RWPE1 (cell line): ENCODE data around the gene FRMD4A.
A peak's percentile ranks its signal among the peaks of the same experiment; 100 is the strongest.

Experiments used
- CTCF ChIA-PET: fragments of 350-600 bp; sonication (Branson Sonifier 250); formaldehyde crosslinking; extraction: SDS; loops from one replicate; lab custom pipeline; 2021; lab: Yijun Ruan, JAX
- POLR2A ChIA-PET: fragments of 400-600 bp; formaldehyde crosslinking; extraction: SDS; loops from one replicate; lab custom pipeline; 2020; ENCODE audit warnings: antibody characterized with exemption; ENCODE audit not compliant: low non-redundant PET; lab: Yijun Ruan, JAX
- DNase-seq: peaks from one replicate; pipeline ENCODE4 v3.0.0; 2012; ENCODE audit warnings: low spot score
- H3K27ac ChIP-seq: fragments of 450-650 bp; 2 replicates; pipeline ENCODE4 v1.5.1; 2017
- TF ChIP-seq, protein P1 (sequence below): fragments of 450-650 bp; conservative IDR thresholded peaks from 2 replicates; pipeline ENCODE4 v1.5.1; 2017; ENCODE audit warnings: low read depth, mild to moderate bottlenecking

Gene FRMD4A

DNA sequence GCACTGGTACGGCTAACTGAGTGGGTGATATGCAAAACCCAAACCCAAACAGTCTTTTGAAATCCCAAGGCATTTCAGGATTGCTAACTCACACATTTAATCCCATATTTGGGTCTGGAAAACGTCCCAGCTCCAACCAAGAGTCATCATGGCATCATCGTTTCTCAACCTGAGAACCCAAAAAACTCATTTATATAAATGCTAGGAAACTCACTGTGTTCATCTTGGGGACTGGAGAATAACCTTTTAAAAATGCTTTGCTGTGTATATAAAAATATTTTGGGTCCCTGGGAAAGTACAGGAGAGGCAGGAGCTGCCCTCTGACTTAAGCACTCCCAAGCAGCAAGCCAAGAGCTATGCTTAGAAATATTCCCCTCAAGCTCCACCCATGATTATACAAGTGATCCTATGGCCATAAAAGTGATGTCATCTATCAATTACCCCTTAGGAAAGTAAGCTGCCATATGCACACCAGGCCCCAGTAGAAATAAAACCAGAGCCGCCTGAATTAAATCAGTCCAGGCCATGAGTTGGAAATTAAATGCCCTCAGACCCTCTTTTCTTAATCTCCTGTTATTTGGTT, 352.1 kb downstream of the FRMD4A start:
- ChIA-PET POLR2A (interaction anchor here (0.6 kb wide), 1 partner anchor 1934 kb away, joined by 3 read pairs; no protein-coding TSS in a partner anchor), CTCF (no interaction called here)
- no peak overlapping the region for H3K27ac ChIP-seq

DNA sequence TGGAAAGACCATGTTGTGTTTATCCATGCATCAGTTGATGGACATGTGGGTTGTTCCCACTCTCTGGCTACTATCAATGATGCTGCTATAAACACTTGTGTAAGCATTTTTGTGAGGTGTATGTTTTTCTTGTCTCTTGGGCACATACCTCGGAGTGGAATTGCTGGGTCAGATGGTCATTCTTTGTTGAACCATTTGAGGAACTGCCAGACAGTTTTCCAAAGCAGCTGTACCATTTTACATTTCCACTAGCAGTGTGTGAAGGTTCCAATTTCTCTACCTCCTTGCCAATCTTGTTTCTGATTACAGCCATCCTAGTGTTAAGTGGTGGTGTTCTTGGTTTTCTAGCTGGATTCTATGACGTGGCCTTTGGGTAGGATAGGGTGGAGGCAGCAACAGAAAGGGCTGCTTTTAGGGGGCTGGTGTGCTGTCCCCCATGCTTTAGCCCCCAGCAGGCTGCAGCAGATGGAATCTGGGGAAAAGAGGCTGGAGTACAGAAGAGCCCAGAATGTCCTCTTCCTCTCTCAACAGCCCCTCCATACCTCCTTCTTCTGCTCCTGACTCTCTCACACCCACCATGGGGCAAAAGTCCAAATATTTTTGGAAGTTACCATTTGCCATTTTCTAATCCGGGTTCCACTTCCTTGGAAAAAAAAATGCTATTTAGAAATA, 352.7 kb downstream of the FRMD4A start:
- DNase-seq = no peak
- H3K27ac ChIP-seq = no peak overlapping the region
- CTCF ChIA-PET = no interaction called here
- POLR2A ChIA-PET = no interaction called here
- TF ChIP-seq, protein P1, sequence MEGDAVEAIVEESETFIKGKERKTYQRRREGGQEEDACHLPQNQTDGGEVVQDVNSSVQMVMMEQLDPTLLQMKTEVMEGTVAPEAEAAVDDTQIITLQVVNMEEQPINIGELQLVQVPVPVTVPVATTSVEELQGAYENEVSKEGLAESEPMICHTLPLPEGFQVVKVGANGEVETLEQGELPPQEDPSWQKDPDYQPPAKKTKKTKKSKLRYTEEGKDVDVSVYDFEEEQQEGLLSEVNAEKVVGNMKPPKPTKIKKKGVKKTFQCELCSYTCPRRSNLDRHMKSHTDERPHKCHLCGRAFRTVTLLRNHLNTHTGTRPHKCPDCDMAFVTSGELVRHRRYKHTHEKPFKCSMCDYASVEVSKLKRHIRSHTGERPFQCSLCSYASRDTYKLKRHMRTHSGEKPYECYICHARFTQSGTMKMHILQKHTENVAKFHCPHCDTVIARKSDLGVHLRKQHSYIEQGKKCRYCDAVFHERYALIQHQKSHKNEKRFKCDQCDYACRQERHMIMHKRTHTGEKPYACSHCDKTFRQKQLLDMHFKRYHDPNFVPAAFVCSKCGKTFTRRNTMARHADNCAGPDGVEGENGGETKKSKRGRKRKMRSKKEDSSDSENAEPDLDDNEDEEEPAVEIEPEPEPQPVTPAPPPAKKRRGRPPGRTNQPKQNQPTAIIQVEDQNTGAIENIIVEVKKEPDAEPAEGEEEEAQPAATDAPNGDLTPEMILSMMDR = no peak

More for the DNA sequence above, 352.1 kb downstream of the FRMD4A start:
- DNase-seq = peak; percentile 32
- TF ChIP-seq, protein P1 = no peak

DNA sequence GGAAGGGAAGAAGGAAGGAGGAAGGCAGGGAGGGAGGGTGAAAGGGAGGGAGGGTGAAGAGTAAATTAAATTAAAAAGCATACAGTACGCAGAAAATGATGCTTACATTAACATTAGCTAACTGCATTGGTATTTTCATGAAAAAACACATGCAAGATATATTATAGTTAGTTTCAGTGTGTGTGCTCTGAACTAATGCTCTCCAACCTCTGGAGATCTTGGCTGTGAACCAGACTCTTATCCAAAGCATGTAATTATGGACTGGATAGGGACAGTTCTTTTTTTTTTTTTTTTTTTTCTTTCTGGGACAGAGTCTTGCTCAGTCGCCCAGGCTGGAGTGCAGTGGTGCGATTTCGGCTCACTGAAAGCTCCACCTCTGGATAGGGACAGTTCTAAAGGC, 357.0 kb downstream of the FRMD4A start:
- TF ChIP-seq, protein P1 = no peak
- ChIA-PET POLR2A (no interaction called here), CTCF (interaction anchor here (0.8 kb wide), 1 partner anchor 382 kb away, joined by 4 read pairs; no protein-coding TSS in a partner anchor)
- no peak overlapping the region for H3K27ac ChIP-seq
- no peak for DNase-seq

DNA sequence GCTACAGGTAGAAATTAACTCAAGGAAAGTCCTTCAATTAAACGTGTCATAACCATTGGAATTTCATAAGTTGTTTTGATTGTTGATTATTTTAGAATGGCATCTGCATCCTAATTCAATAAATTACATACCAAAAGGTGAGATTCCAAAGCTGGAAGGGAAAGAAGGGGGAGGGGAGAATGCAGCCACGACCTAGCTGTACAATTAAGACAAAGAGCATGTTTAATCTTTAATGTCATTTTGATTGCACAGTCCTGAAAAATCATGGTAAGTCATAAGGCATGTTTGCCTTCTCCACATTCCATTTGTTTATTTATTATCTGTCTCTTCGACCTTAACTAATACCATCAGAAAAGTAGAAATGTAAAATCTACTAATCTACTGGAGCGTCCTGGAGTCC, 358.1 kb downstream of the FRMD4A start:
- POLR2A ChIA-PET = no interaction called here
- no peak for DNase-seq
- TF ChIP-seq, protein P1 = no peak
- H3K27ac ChIP-seq = no peak overlapping the region
- CTCF ChIA-PET = no interaction called here

DNA sequence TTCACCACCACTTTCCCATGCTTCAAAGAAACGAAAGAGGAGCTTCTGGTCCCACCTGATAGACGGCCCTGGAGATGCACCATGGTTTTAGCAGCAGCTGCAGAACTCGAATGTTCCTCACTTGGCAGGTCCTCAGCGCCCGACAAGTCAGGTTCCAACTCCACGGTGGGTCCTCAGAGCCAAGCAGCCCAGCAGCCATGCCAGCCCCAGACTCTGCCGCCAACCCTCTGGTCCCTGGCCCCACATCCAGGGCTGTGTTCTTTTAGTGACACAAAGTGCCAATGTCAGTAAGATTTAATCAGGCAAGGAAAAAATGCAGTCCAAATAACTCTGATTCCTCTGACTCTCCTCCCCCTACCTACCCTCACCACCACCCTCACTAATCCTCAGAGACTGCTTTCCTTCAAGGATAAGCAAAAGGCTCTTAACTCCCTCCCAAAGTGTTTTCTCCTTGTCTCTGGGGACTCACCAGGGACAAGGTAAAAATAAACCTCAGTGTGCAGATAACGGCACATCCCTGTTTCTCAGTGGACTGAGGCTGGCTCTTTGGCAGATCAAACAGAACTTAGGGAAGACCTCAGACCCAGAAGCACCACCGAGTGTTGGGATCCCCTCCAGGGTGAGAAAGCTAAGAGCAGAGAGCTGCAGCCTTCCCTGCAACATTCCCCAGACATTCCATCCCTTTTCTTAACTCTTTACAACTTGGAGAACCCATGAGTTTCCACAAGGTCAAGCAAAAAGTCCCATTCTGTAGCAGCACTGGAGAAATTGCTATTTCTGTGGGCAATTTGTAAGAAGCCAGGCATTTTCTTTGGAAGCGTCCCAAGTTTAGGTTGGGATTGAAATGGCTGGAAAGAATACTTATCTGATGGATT, 358.9 kb downstream of the FRMD4A start:
- CTCF ChIA-PET = no interaction called here
- TF ChIP-seq, protein P1 = no peak
- POLR2A ChIA-PET = no interaction called here
- no peak overlapping the region for H3K27ac ChIP-seq
- no peak for DNase-seq

DNA sequence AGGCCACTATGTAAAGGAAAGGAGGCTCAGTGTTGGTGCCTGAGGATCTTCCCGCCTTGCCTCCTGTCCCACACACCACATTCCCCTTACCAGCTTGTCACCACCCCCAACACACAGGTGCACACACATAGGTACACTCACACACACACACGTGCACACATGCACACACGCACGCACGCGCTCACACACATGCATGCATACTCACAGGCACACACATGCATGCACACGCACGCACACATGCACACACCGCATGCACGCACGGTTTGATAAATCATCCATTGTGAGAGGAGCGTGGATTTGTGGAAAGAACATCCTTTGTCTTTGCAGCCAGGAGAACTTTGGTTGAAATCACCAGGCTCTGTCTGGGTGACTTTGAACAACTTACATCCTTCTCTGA, 359.8 kb downstream of the FRMD4A start:
- ChIA-PET POLR2A (no interaction called here), CTCF (no interaction called here)
- H3K27ac ChIP-seq = no peak overlapping the region
- TF ChIP-seq, protein P1 = no peak
- no peak for DNase-seq
